Right lobe of liver (tissue), 4 donors: ENCODE data around the gene CSNK2A3.

ENCODE experiments used
- CTCF ChIP-seq, 4 donors: fragments of 200-600 bp in 3 of 4; fragments of 450-650 bp in 1 of 4; IDR thresholded peaks; one replicate each; pipeline versions ENCODE4 v1.5.1 to v1.8.0; 2016 to 2022; ENCODE audit warnings: antibody characterized with exemption in 4 of 4, mild to moderate bottlenecking in 2 of 4
- POLR2A ChIP-seq: fragments of 450-650 bp; IDR thresholded peaks from one replicate; pipeline ENCODE4 v1.6.1; 2017; ENCODE audit warnings: antibody characterized with exemption, mild to moderate bottlenecking
- donor health status: DM: no; HTN: no; CAD: no.
- donor health status: DM: no; HTN: no; CAD: no.
- donor health status: DM: no; HTN: yes; CAD: no.

- TF ChIP-seq CTCF (IDR thresholded peaks at IDR 0.05) (no peak), POLR2A (no peak)
Measured at GRCh38 chr11:11387207-11387606, 34.2 kb upstream of the CSNK2A3 start.
